Stimulated activated CD8-positive, alpha-beta memory T cell treated with anti-CD3 and anti-CD28 coated beads, Interleukin-15, amount 100 ng/mL, for 4 hours (primary cell): ENCODE data around the gene PGLYRP4.
"Not testable (repeated sequence)": the region's sequence is repeated elsewhere in the genome, so short reads cannot be mapped to it uniquely, and the experiment has no call there.

Source experiments
- DNase-seq, 2 donors: peaks; one replicate each; pipeline ENCODE4 v3.0.0-alpha.2; 2020; ENCODE audit warnings: low read depth in 2 of 2

Gene PGLYRP4

GRCh38 chr1:153337980-153338853 lies 10.4 kb downstream of the PGLYRP4 start:
- no peak for DNase-seq

- DNase-seq = no peak
Observed at GRCh38 chr1:153336650-153337049, 12.0 kb downstream of the PGLYRP4 start.

DNA sequence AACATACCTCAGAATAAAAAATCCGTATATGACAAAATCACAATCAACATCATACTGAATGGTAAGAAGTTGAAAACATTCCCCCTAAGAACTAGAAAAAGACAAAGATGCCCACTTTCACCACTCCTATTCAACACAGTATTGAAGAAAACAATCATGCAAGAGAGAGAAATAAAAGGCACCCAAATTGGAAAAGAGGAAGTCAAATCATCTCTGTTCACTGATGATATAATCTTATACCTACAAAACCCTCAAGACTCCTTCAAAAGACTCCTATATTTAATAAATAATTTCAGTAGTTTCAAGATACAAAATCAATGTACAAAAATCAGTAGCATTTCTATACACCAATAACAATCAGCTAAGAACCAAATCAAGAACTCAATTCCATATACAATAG lies 14.7 kb downstream of the PGLYRP4 start:
- no peak for DNase-seq

DNA sequence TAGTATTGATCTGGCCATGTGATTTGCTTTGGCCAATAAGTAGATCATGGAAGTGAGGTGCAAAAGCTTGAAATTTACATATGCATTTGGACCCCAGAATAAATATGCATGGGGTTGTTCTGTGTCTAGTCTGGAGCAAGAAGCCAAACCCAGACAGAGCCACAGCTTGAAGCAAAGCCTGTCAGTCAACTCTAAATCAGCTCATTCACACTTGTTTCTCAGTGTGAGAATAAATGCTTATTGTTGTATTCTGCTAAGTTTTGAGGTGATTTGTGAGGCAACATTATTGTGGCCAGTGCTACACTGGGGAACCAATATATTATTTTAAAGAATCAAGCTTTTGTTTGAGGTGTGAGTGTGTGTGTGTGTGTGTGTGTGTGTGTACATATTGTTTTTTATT lies 23.7 kb downstream of the PGLYRP4 start:
- no peak for DNase-seq

GRCh38 chr1:153322568-153322967 lies 26.1 kb downstream of the PGLYRP4 start:
- DNase-seq = no peak

GRCh38 chr1:153318145-153318544 lies 30.5 kb downstream of the PGLYRP4 start:
- DNase-seq = not testable (repeated sequence)

DNA sequence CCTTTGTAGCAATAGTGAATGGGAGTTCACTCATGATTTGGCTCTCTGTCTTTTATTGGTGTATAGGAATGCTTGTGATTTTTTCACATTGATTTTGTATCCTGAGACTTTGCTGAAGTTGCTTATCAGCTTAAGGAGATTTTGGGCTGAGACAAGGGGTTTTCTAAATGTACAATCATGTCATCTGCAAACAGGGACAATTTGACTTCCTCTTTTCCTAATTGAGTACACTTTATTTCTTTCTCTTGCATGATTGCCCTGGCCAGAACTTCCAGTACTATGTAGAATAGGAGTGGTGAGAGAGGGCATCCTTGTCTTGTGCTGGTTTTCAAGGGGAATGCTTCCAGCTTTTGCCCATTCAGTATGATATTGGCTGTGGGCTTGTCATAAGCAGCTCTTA lies 32.6 kb downstream of the PGLYRP4 start:
- DNase-seq = not testable (repeated sequence)

- DNase-seq = not testable (repeated sequence)
Observed at GRCh38 chr1:153314388-153314787, 34.3 kb downstream of the PGLYRP4 start.

GRCh38 chr1:153313288-153313687 lies 35.4 kb downstream of the PGLYRP4 start:
- DNase-seq = no peak

DNA sequence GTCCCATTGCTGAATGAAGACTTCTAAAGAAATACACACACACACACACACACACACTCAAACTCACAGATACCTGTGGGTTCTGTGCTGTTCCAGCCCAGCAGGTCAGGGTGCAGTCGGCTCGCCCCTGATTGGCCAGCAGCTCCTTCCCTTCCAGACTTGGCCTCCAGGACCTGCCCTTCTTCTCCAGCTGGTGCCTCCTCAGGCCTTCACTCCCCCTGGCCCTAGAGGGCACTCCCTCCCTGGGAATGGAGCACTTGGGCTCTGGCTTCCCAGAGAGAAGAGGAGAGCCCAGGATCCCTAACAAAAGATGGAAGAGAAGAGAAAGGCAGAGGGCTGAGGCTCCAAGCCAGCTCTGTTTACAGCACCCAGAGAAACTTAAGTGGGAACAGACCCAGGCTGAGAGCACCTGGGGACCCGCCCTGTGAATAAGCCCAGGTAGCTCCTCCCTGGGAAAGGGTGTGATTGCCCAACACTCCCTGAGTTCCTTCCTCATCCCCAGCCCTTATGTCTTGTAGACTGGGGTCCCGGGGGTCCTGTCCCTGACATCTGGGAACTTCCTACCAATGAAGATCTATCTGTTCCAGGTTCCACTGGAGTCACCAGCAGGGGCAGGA lies 36.0 kb downstream of the PGLYRP4 start, which contains the start of gene PGLYRP3:
TSS of gene PGLYRP3 (minus strand) at position 383 of the 617 bp plus-strand sequence. CDS start 2,287 bp downstream, outside the sequence.
- no peak for DNase-seq

- no peak for DNase-seq
Observed at GRCh38 chr1:153310526-153310925, 38.1 kb downstream of the PGLYRP4 start.

DNA sequence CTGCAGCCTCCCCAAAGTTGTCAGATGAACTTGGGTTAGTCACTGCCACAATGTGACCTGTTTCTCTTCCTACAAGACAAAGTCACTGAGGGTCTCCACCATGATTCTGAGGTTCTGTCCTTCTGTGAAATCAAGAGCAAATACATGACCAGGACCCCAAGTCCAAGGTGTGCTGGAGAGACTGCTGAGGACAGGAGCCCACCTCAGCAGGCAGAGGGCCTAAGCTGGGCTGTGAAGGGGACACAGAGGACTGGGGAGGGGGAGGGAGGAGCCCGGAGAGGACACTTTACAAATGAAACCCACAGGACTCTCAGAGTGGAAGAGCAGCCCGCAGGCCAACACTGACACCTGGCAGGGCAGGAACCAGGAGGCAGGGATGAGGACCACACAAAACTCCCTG lies 39.2 kb downstream of the PGLYRP4 start:
- DNase-seq = no peak

DNA sequence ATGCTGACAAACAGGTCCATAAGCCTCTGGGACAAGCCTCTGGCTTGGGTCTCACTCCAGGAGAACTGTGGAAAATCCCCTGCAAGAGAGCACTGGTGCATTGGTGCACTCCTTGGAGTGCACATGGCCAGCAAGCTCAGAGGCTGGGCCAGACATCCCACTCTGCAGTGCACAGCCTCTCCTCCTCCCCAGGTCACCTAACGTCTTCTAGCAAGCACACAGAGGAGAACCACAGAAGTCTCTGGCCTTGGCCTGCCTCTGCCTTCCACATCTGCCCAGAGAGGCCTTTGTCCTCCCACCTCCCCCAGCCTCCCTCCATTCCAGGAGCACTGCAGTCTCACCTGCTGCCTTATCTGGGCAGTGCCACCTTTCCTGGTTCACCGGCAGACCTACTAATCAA lies 40.1 kb downstream of the PGLYRP4 start:
- DNase-seq = no peak

DNA sequence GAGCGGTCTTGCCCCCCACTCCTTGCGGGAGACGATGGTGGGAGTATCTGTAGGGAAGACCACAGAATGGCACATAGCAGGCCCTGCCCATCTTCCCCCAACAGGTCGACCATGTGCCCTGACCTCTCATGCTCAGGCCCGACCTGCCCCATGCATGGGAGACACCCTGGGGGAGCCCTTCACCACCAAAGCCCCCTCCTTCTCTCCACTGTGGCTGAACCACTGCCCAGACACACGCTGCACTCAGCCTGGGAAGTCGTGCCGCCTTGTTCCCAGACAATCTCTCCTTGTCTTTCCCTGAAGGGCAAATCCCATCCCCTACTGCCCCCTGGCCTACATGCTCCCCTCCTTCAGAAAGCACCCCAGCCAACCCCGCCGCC lies 41.4 kb downstream of the PGLYRP4 start:
- no peak for DNase-seq

GRCh38 chr1:153306303-153307220 lies 42.1 kb downstream of the PGLYRP4 start:
- DNase-seq = no peak

DNA sequence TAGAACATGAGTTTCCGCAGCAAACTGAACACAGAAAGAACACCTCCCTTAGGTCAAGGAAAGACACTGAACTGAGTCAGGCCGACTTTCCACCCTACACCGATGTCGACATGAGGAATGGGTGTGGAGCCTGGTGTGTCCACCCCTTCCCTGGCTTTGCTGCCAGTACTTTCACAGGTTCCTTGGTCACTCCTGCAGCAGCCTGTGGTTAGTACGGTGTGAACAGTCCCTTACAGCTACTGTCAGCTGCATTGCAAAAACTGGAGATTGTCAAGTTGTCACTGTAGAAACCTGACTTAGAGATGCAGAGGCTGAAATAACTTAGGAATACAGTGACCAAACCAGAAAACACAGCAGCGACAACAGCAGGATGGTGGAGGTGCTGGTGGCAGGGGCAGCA lies 43.0 kb downstream of the PGLYRP4 start:
- DNase-seq = no peak

DNA sequence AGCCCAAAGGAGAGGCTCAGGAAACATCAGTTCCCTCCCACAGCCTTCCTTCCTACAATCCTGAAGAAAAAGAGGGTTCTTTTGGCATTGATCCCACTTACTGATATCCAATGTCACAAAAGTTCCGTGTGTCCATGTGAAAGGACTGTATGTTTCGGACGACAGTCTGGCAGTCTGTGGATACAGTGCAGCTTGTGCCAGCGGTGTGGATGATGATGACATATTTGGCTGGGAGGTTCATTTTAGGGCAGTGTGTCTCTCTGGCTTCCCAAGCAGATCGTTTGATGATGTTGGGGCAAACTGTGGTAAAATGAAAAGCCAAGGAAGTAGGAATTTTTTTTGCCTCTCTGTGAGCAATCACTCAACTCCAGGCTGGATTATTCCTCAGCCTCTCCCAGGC lies 46.3 kb downstream of the PGLYRP4 start:
- DNase-seq = no peak

- no peak for DNase-seq
Observed at GRCh38 chr1:153293851-153294250, 54.8 kb downstream of the PGLYRP4 start.

GRCh38 chr1:153293480-153293775 lies 55.2 kb downstream of the PGLYRP4 start:
- no peak for DNase-seq

- no peak for DNase-seq
Observed at GRCh38 chr1:153292740-153293479, 55.7 kb downstream of the PGLYRP4 start.

- DNase-seq = no peak
Observed at GRCh38 chr1:153292185-153292584, 56.5 kb downstream of the PGLYRP4 start.

DNA sequence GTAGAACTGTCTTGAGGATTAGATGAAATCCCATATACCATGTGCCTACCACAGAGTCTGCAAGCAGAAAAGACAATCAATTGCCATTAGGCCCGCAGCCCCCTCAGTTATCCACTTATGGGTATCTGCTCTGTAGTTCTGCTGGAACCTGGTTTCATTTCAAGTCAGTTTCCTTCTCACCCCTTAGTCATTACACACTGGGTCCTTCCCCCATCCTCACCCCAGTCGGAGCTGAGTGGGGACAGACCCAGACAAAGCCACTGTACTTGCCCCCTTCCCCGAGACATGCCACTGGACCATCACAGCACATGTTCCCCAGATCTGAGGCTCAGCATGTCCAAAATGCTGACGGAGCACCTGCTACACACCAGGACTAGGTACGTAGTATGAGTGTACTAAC lies 57.1 kb downstream of the PGLYRP4 start:
- no peak for DNase-seq
